IMR-90 (cell line): ENCODE results near the gene ZNF597. TPM values are rescaled to one million over a fixed set of nuclear protein-coding genes. Genes with fewer than 3 reads are reported as not detected.

Experiments
- ATAC-seq: fragments of 200-7000 bp; cut with Tn5 transposase; 2 replicates; pipeline ENCODE4 v1.9.1; 2020; ENCODE audit warnings: low read depth, mild to moderate bottlenecking, moderate library complexity
- BruUV-seq: library from RNA; stranded (reverse); fragments of 400-500 nt; replicated peaks from 2 replicates; lab custom pipeline; 2021; lab: Mats Ljungman, UMichigan
- CTCF ChIA-PET: fragments of 300-600 bp; formaldehyde crosslinking; extraction: SDS; loops from one replicate; lab custom pipeline; 2021; ENCODE audit warnings: antibody characterized with exemption; lab: Yijun Ruan, JAX
- POLR2A ChIA-PET: fragments of 300-600 bp; sonication (Branson Sonifier 250); formaldehyde crosslinking; loops from one replicate; lab custom pipeline; 2022; ENCODE audit warnings: antibody characterized with exemption; ENCODE audit not compliant: unreplicated experiment; lab: Charles Lee
- DNase-seq: peaks from one replicate; pipeline ENCODE4 v3.0.0; 2013
- H2AFZ ChIP-seq: replicated peaks from 2 replicates; pipeline ENCODE3; 2013; ENCODE audit warnings: low read length, mild to moderate bottlenecking; ENCODE audit not compliant: poor library complexity
- H2AK5ac ChIP-seq: 2 replicates; pipeline ENCODE4 v1.6.1; 2013; ENCODE audit warnings: low read depth, low read length, inconsistent platforms
- H2AK9ac ChIP-seq: replicated peaks from 2 replicates; pipeline ENCODE3; 2013; ENCODE audit warnings: mild to moderate bottlenecking, low read depth, low read length, moderate library complexity; ENCODE audit not compliant: poor library complexity
- H2BK120ac ChIP-seq: 2 replicates; pipeline ENCODE4 v1.6.1; 2013; ENCODE audit warnings: low read depth, low read length, inconsistent platforms
- H2BK15ac ChIP-seq: 3 replicates; pipeline ENCODE4 v1.6.1; 2013; ENCODE audit warnings: low read depth, low read length, inconsistent platforms
- H2BK20ac ChIP-seq: 2 replicates; pipeline ENCODE4 v1.6.1; 2013; ENCODE audit warnings: low read depth, mild to moderate bottlenecking, inconsistent platforms, low read length, moderate library complexity
- H2BK5ac ChIP-seq: 2 replicates; pipeline ENCODE4 v1.6.1; 2013; ENCODE audit warnings: mild to moderate bottlenecking, low read depth, low read length, inconsistent platforms; ENCODE audit not compliant: poor library complexity, severe bottlenecking
- H3K14ac ChIP-seq: replicated peaks from 2 replicates; pipeline ENCODE4 v1.6.1; 2013; ENCODE audit warnings: low read depth, low read length, inconsistent platforms
- H3K18ac ChIP-seq: 2 replicates; pipeline ENCODE4 v1.6.1; 2013; ENCODE audit warnings: low read depth, low read length, control low read depth
- H3K23ac ChIP-seq: 2 replicates; pipeline ENCODE4 v1.6.1; 2013; ENCODE audit warnings: low read depth, low read length, inconsistent platforms
- H3K27ac ChIP-seq: 2 replicates; pipeline ENCODE4 v1.5.1; 2013; ENCODE audit warnings: mild to moderate bottlenecking, control low read depth, low read length; ENCODE audit not compliant: insufficient read depth
- H3K27me3 ChIP-seq: 2 replicates; pipeline ENCODE4 v1.6.1; 2013; ENCODE audit warnings: low read length; ENCODE audit not compliant: control insufficient read depth, insufficient read depth
- H3K36me3 ChIP-seq: 2 replicates; pipeline ENCODE4 v1.6.1; 2013; ENCODE audit warnings: low read length, mixed read lengths; ENCODE audit not compliant: control insufficient read depth, insufficient read depth
- H3K4ac ChIP-seq: 2 replicates; pipeline ENCODE4 v1.6.1; 2013; ENCODE audit warnings: low read depth, low read length, inconsistent platforms
- H3K4me1 ChIP-seq: 2 replicates; pipeline ENCODE4 v1.6.1; 2013; ENCODE audit warnings: low read length, mixed read lengths; ENCODE audit not compliant: control insufficient read depth, insufficient read depth
- H3K4me2 ChIP-seq: 2 replicates; pipeline ENCODE4 v1.6.1; 2013; ENCODE audit warnings: low read depth, mild to moderate bottlenecking, control low read depth, low read length, moderate library complexity
- H3K4me3 ChIP-seq: 2 replicates; pipeline ENCODE4 v1.5.1; 2013; ENCODE audit warnings: low read depth, mild to moderate bottlenecking, control low read depth, low read length, moderate library complexity; ENCODE audit not compliant: insufficient read depth
- H3K56ac ChIP-seq: 2 replicates; pipeline ENCODE4 v1.6.1; 2013; ENCODE audit warnings: low read length, inconsistent platforms; ENCODE audit not compliant: insufficient read depth; ENCODE audit errors: extremely low read depth
- H3K79me1 ChIP-seq, 2 experiments: 2 replicates each; pipeline ENCODE4 v1.6.1; 2013; ENCODE audit warnings: low read length in 2 of 2, inconsistent platforms in 1 of 2, low read depth in 1 of 2
- H3K9ac ChIP-seq: 2 replicates; pipeline ENCODE4 v1.6.1; 2013; ENCODE audit warnings: low read depth, low read length, control low read depth
- H3K9me1 ChIP-seq: 2 replicates; pipeline ENCODE4 v1.6.1; 2013; ENCODE audit warnings: low read length, inconsistent platforms; ENCODE audit not compliant: insufficient read depth
- H3K9me3 ChIP-seq: 2 replicates; pipeline ENCODE4 v1.6.1; 2013; ENCODE audit warnings: low read length; ENCODE audit not compliant: control insufficient read depth, insufficient read depth
- H4K20me1 ChIP-seq: 2 replicates; pipeline ENCODE4 v1.6.1; 2013; ENCODE audit warnings: low read length, inconsistent platforms; ENCODE audit not compliant: insufficient read depth
- H4K5ac ChIP-seq: 2 replicates; pipeline ENCODE4 v1.6.1; 2013; ENCODE audit warnings: mild to moderate bottlenecking, low read depth, low read length, control low read depth
- H4K8ac ChIP-seq, 2 experiments: 2 replicates each; pipeline ENCODE4 v1.6.1; 2013; ENCODE audit warnings: low read depth in 2 of 2, low read length in 2 of 2, control low read depth in 1 of 2, inconsistent platforms in 1 of 2
- H4K91ac ChIP-seq: 2 replicates; pipeline ENCODE4 v1.6.1; 2013; ENCODE audit warnings: low read depth, low read length, inconsistent platforms; ENCODE audit not compliant: insufficient read depth
- BHLHE40 ChIP-seq: fragments of 150-350 bp; IDR thresholded peaks from 2 replicates; pipeline ENCODE4 v1.6.1; 2016; ENCODE audit warnings: mild to moderate bottlenecking, low read depth, low read length
- CEBPB ChIP-seq: IDR thresholded peaks from 2 replicates; pipeline ENCODE4 v1.6.1; 2012; ENCODE audit warnings: low read depth, low read length, improper control_type of control experiment
- CHD1 ChIP-seq: IDR thresholded peaks from 2 replicates; pipeline ENCODE4 v1.6.1; 2012; ENCODE audit warnings: low read depth, low read length, improper control_type of control experiment
- CTCF ChIP-seq: conservative IDR thresholded peaks from 2 replicates; pipeline ENCODE4 v1.5.1; 2012; ENCODE audit warnings: mild to moderate bottlenecking, low read depth, low read length, improper control_type of control experiment
- ELK1 ChIP-seq: fragments of 150-350 bp; IDR thresholded peaks from 2 replicates; pipeline ENCODE4 v1.6.1; 2016; ENCODE audit warnings: low read depth, mild to moderate bottlenecking, low read length, moderate library complexity, borderline replicate concordance
- FOS ChIP-seq: fragments of 150-350 bp; IDR thresholded peaks from 2 replicates; pipeline ENCODE4 v1.6.1; 2016; ENCODE audit warnings: low read depth, low read length
- MAFK ChIP-seq: IDR thresholded peaks from 2 replicates; pipeline ENCODE4 v1.6.1; 2012; ENCODE audit warnings: low read depth, low read length, improper control_type of control experiment
- MAZ ChIP-seq: IDR thresholded peaks from 2 replicates; pipeline ENCODE4 v1.6.1; 2012; ENCODE audit warnings: low read depth, mild to moderate bottlenecking, low read length, improper control_type of control experiment, moderate library complexity, borderline replicate concordance
- MXI1 ChIP-seq: IDR thresholded peaks from 2 replicates; pipeline ENCODE4 v1.6.1; 2012; ENCODE audit warnings: low read depth, mild to moderate bottlenecking, low read length, moderate library complexity, borderline replicate concordance
- NFE2L2 ChIP-seq: fragments of 150-350 bp; IDR thresholded peaks from 2 replicates; pipeline ENCODE4 v1.6.1; 2016; ENCODE audit warnings: low read depth, mild to moderate bottlenecking, low read length
- POLR2A ChIP-seq: IDR thresholded peaks from 2 replicates; pipeline ENCODE4 v1.6.1; 2012; ENCODE audit warnings: mild to moderate bottlenecking, low read depth, low read length
- RAD21 ChIP-seq: IDR thresholded peaks from 2 replicates; pipeline ENCODE4 v1.6.1; 2012; ENCODE audit warnings: low read length, improper control_type of control experiment
- RCOR1 ChIP-seq: IDR thresholded peaks from 2 replicates; pipeline ENCODE4 v1.6.1; 2012; ENCODE audit warnings: mild to moderate bottlenecking, low read length, improper control_type of control experiment; ENCODE audit not compliant: insufficient replicate concordance
- RFX5 ChIP-seq: IDR thresholded peaks from 2 replicates; pipeline ENCODE4 v1.8.0; 2012; ENCODE audit warnings: low read depth, mild to moderate bottlenecking, low read length, moderate library complexity
- SMC3 ChIP-seq: fragments of 150-350 bp; IDR thresholded peaks from 2 replicates; pipeline ENCODE4 v1.6.1; 2016; ENCODE audit warnings: low read depth, mild to moderate bottlenecking, antibody characterized with exemption, low read length, moderate library complexity
- USF2 ChIP-seq: fragments of 150-350 bp; IDR thresholded peaks from 2 replicates; pipeline ENCODE4 v1.6.1; 2017; ENCODE audit warnings: mild to moderate bottlenecking, antibody characterized with exemption, low read length, low read depth
- WGBS, 2 experiments: methylation state at CpG; one replicate each; pipeline versions ENCODE4 v1.1.5 to v1.1.7; 2013; ENCODE audit warnings: missing lambda C conversion rate in 2 of 2; ENCODE audit not compliant: insufficient read length in 1 of 2; ENCODE audit errors: extremely low coverage in 2 of 2; 5-methylcytosine and 5-hydroxymethylcytosine counted together
- dilution Hi-C: fragments of 300-500 bp; cut with HindIII; formaldehyde crosslinking; loops from one replicate; pipeline ENCODE4 v1.14.3; 2018; ENCODE audit warnings: low sequenced_read_pairs; ENCODE audit not compliant: unreplicated experiment
- in situ Hi-C: fragments of 300-500 bp; cut with MboI; formaldehyde crosslinking; loops from 3 replicates; pipeline ENCODE4 v1.14.3; 2019; ENCODE audit warnings: low sequenced_read_pairs, inconsistent platforms, mixed read lengths
- intact Hi-C: fragments of 100-400 bp; cut with micrococcal nuclease; formaldehyde crosslinking; loops from 2 replicates; pipeline ENCODE4 v1.10.0; 2022
- polyA plus RNA-seq, 3 experiments: library from polyadenylated mRNA; depleted of rRNA; stranded (reverse); fragments of >200 nt; gene quantifications; 2 replicates each; pipeline ENCODE4 v1.2.3, GENCODE V29; 2012; ENCODE audit warnings: low replicate concordance in 1 of 3
- total RNA-seq: library from RNA; depleted of rRNA; stranded (reverse); fragments of >200 nt; gene quantifications from 2 replicates; pipeline ENCODE4 v1.2.3, GENCODE V29; 2012

The ZNF597 gene
- total and polyA plus RNA-seq, 2 of the 4 experiments (the other 2 are of a cell fraction) = 0.91 to 3.0 TPM

- Histone ChIP-seq H3K4ac (no peak overlapping the region), H3K36me3 (peaks cover 64% of the 10 kb centered on the region), H2BK20ac (no peak overlapping the region), H2BK120ac (no peak overlapping the region), H2AK5ac (no peak overlapping the region), H4K20me1 (peaks cover 5% of the 10 kb centered on the region), H3K79me1 (peaks cover 5 to 36% of the 10 kb centered on the region in 2 experiments; a peak in 3 of 4 replicates), H2AFZ (no peak overlapping the region), H3K14ac (no peak overlapping the region), H4K91ac (no peak overlapping the region), H3K27me3 (no peaks in the 10 kb centered on the region), H3K9me3 (no peaks in the 10 kb centered on the region), H2AK9ac (no peak overlapping the region), H2BK5ac (no peak overlapping the region), H3K56ac (no peak overlapping the region), H3K4me1 (no peaks in the 10 kb centered on the region), H4K5ac (no peak overlapping the region), H3K9ac (no peak overlapping the region), H3K18ac (no peak overlapping the region), H3K4me2 (no peak overlapping the region), H3K4me3 (no peak overlapping the region), H3K23ac (no peak overlapping the region), H2BK15ac (no peak overlapping the region), H3K9me1 (peaks cover 2% of the 10 kb centered on the region; the same call in 1 of the 2 replicates), H4K8ac (no peak overlapping the region), H3K27ac (no peak overlapping the region)
- DNase-seq (no peak), ATAC-seq (no peak)
- TF ChIP-seq NFE2L2 (no peak), MAFK (no peak), RFX5 (no peak), FOS (no peak), RCOR1 (no peak), CTCF (no peak), RAD21 (no peak), USF2 (no peak), ELK1 (no peak), POLR2A (no peak), CEBPB (no peak), MAZ (no peak), CHD1 (no peak), BHLHE40 (no peak), MXI1 (no peak), SMC3 (no peak)
- 88% methylated on average over 4 of the region's 15 CpGs; no CpG with 5 or more reads in 1 of the 2 experiments for WGBS, 2 experiments
- dilution Hi-C loops (no loop called here), in situ Hi-C loops (no loop called here), intact Hi-C loops (no loop called here)
- ChIA-PET CTCF (no interaction called here), POLR2A (interaction anchor here (0.6 kb wide), 1 partner anchor 847 kb away, joined by 3 read pairs; no protein-coding TSS in a partner anchor)
- BruUV-seq = TSS peak; percentile 36
Measured at GRCh38 chr16:3485097-3485745, 41.9 kb upstream of the ZNF597 start.
